NOMO-1 treated with DMSO at 0.1 percent for 48 hours (cell line): ENCODE measurements around the gene HOXB3.
A peak's percentile ranks its signal among the peaks of the same experiment; 100 is the strongest.

Experiments
- DNase-seq: peaks from one replicate; lab custom pipeline; 2025; ENCODE audit not compliant: unreplicated experiment; lab: John Stamatoyannopoulos, UW

The HOXB3 gene

DNA sequence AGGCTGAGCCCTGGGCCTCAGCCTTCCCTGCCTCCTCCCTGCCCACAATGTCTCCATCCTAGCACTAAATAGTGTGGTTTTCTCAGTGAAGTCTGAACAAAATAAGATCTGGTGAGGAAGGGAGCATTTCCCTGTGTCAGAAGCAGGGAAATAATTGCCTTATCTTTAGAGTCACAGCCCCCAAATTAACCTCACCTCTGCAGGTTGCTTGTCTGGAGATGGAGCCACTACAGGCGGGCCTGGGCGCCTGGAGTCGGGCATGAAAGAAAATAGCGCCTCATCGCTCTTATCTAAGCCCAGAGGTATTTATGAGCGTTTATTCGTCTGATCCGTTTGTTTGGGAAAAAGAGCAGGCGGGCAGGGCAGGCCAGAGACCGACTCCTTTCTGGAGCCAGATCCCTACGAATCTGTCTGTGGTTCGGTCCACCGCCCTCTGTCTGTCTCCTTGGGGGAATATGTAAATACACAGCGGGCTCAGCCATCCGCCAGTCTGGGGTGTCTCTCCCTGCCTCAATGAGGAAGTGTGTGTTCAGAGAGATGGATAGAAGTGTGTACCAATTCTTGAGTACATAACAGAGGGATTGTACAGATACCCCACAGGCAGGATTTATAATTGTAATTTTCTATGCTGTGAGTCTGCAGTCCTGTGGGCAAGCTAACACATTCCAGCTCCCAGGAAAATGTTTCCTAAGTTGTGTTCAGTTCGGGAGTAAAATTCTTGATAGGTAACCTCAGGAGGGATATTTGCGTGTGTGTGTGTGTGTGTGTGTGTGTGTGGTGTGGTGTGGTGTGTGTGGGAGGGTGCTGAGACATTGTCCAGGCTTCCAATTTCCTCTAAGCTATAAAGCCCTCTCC lies 10.4 kb upstream of the HOXB3 start:
- peak; percentile 24 for DNase-seq

DNA sequence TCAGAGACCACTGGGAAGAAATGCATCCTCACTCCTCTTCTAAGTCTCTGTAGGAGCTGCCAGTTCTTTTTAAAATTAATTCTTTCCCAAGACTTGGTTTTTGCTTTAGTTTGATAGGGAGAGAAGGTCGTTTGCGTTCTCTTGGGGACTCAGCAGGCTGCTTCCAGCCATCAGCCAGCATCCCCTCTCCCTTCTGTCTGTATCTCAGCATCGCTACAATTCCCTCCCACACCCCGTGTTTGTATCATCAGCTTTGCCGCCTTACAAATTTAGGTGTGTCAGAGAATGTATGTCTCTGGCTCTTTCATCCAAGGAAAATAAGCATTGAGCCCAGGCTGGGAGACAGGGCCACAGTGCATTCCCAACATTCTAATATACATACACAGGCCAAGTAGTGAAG lies 9.3 kb upstream of the HOXB3 start:
- DNase-seq = no peak

DNA sequence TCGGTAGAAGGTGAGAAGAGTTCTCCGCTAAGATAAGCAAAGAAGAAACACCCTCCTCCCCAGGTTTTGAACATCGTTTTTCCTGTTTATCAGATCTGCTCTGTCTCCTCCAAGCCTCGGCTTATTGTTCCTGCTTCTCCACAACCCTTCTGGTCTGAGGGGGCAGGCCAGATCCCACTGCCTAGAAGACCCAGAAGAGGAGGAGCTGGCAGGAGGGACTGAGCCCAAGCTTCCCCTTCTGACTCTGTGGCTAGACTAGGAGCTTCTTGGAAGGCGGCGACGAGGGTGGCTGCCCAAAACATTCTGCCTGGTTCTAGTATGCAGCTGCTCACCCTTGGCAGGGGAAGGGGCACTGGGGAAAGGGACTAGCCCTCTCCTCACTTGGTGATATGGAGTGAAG lies 8.7 kb upstream of the HOXB3 start:
- no peak for DNase-seq

DNA sequence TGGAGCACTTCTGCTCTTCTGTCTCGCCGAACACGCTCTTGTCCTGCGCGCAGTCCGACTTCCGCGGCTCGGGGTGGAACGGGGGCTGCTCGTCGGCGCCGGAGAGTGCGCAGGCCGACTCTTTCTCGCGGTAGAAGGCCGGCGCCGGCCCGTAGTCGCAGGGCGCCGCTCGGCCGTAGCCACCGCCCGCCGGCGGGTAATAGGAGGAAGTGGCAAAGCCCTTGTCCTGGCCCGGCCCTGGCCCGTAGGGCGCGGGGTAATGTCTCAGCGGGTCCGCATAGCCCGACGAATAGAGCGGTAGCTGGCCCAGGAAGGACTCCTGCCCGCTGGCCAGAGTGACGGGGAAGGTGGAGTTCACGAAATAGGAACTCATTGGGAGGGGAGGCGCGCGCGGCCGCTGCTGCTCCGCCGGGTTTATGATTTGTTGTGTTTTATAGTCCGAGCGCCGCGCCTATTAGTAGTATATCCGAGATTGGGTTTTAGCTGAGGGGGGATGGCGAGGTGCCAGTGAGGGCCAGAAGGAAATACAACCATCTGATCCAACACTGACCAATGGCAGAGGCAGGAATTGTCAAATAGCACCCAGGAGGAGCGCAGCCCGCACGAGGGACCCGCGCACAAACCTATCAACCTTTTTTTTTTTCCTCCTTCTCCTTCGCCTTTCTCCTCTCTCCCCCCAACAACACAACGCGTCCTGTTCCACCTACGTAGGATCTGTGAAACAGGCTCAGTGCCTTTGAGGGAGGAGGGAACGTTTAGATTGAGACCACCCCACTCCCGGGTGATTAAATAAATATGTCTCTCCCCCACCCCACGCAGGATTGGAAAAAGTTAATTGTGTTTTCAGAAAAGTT lies 8.0 kb upstream of the HOXB3 start:
- DNase-seq = peak; percentile 54

DNA sequence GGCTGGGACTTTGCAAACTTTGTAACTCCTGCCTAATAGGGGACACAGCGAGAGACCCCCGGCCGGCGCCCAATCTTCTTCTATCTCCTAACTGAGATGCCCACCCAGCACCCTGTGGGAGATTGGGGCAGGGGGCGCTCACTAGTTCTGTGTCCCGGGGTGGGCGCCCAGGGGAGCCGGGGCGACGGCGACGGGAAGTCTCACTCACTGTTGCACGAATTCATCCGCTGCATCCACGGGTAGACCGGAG lies 7.4 kb upstream of the HOXB3 start:
- DNase-seq = no peak

DNA sequence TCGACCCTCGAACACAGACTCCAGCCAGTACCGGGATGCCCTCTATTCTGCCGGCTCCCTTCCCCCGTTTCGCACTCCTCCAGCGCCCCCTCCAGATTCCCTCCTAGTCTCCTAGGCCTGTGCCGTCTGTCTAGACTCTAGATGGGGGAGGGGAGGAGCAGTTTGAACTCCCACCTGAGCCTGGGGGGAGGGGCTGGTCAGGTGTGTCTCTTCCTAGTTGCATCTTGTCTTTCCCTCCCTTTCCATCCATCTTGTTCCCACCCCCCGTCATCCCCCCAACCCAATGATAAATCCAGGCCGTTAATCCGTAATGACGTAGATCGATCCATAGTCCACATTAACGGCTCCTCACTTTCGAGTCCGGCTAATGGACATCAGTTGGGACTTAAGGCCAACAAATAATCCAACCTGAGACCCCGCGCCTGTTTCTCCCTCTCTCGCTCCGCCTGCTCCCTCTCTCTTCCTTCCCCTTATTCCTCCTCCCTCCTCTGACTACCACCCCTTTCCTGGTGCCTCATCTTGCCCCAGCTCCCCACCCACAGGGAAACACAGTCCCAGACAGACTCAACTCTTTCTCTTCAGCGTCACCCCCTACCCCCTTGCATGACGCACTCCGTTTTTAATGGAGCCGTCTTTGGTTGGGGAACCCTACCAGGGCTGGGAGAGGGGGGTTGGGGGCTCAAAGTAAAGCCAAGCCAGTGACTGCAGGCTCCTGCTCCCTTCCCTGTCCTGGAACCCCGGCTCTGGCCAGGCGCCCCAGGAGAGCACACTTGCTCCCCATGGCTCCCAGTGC lies 6.9 kb upstream of the HOXB3 start:
- no peak for DNase-seq

DNA sequence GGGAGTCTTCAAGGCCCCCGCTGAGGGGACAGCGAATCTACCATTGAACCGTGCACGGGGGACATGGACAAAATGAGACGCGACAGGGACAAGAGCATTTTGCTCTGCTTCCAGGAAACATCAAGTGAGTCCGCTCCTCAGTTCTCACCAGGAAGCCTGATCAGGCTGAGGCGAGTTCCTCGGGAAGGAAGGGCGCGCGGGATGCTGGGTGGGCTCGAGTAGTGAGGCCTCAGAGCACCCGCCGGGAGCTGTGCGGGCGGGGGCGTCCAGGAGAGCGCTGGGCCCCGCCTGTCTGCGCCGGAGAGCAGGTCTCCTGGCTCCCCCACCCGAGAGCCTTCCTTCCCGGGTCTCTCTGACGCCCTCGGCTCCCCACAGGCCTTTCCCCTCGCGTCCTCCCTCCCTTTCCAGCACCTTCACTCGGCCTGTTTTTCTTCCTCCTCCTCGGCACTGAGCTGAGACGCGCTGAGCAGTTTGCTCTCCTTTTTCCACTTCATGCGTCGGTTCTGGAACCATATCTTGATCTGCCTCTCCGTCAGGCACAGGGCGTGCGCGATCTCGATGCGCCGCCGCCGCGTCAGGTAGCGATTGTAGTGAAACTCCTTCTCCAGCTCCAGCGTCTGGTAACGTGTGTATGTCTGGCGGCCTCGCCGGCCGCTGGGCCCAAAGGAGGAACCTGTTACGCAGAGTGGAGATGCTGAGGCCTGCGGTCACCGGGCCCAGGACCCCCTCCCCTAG lies 6.1 kb upstream of the HOXB3 start:
- no peak for DNase-seq

DNA sequence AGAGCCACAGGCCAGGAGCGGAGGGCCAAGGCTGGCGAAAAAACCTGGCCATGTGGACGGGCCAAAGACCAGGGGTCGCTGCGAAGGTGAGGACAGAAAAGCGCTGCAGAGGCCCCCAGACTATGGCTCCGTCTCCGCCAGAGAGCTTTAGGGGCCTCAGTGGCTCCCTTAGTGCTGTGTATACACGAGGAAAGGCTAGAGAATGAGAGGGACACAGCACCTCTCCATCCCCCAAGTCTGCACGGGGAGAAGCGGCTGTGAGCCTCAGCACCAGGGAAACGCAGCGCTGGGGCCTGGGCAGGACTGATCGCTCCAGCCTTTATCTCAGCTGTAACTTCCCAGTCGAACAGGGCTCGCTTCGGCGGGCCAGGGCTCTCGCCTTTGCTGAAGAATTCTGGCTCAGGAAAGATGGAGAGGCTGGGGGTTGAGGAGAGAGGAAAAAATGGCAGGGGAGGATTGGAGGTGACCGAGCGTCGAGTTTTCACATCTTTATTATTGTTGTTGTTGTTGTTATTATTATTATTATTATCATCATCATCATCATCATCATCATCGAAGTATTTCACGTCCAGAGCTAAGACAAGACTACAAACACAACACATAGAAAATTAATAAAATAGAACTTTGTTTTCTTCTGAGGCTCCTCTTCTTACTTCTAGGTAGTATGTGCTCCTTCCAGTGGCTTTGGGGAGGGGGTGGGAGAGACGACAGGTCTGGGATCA lies 5.4 kb upstream of the HOXB3 start:
- DNase-seq = no peak

DNA sequence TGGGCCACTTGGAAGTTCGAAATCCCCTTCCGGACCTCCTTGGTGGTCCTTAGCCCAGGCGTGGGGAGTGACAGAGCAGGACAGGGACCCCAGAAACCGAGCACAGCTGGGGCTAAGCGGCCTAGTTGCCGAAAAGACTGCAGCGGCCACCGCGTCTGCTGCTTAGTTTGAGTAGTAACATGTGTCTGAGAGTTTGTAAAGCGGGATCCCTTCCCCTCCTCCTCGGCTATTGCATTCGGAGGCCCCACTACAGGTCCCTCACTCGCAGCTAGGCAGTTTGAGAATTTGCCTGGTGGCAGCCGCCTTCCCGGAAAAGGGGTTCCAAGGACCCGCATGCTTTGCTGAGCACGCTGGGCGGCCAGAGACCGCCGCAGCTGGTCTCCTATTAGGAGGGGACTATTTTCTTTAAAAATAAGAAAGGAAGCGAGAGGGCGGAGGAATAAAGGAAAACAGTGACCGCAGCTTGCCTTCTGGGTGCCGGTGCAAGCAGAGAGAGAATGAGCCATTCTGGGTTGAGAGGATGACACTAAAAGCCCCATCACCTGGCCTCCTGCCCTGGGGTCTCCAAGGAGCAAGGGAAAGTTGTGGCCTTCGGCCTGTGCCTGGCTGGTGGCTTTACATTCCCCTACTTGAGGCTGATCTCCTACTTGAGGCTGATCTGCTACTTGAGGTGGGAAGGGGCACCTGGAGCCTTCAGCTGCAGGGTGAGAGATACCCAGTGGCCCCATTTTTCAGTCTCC lies 4.7 kb upstream of the HOXB3 start:
- no peak for DNase-seq

DNA sequence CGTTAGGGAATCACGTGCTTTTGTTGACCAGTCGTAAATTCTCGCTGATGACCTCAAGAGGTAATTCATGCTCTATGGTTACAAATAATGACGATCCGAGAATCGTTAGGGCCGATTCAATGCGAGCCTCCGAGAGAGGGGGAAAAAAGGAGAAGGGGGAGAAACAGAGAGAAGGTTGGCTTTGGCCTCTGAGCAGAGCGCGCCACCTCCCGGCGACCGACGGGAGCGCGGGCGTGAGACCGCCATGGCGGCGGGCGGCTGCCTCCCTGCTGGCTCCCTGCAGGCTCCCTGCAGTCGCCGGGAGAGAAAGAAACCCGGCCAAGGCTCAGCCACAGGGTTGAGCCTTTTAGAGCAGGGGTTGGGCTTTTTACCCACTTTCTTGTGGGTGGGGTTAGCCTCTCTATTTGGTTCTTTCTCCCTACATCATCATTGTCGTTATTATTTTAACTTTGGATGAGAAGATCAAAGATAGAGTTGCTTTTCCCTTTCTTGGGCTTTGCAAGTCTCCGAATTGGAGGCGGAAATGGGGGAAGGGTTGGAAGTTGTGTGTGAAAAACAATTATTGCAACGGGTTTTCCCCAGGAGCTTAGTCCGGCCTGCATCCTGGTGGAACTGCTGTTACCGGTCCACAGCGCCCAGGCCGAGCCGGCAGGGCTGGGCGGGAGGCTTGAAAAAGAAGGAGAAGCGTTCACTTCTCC lies 3.9 kb upstream of the HOXB3 start:
- peak; percentile 71 for DNase-seq

DNA sequence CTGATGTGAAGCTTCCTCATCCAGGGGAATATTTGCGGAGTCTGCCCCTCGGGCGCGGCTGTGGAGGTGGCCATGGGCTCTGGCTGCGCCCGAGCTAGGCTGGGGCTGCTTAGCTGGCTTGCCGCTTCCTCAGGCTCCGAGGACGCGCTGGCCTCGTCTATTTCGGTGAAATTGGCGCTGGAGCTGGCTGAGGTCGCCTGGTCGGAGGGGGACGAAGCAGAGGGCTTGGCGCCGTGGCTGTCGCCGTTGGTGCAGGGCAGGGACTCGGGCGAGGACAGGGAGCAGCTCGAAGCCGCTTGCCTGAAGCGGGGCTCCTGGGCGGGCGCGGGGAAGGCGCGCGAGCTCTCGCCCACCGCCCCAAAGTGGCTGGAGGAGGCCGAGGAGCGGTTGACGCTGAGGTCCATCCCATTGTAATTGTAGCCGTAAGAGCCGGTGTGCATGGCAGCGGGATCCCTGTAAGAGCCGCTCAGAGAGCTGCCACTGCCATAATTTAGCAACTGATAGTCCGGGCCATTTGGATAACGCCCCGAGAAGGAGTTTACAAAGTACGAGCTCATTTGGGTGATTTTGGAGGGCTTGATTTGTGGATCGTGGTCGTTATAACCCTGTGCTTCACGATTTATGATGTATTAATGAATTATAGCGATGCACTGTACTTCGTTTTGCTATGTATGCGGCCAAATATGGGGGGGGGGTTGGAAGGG lies 3.2 kb upstream of the HOXB3 start, which contains the start of gene HOXB5:
Gene HOXB5, minus strand, starts transcription at position 654 of the 704 bp plus-strand sequence. Its CDS starts 97 bp downstream, at position 557.
- DNase-seq = peak; percentile 20

DNA sequence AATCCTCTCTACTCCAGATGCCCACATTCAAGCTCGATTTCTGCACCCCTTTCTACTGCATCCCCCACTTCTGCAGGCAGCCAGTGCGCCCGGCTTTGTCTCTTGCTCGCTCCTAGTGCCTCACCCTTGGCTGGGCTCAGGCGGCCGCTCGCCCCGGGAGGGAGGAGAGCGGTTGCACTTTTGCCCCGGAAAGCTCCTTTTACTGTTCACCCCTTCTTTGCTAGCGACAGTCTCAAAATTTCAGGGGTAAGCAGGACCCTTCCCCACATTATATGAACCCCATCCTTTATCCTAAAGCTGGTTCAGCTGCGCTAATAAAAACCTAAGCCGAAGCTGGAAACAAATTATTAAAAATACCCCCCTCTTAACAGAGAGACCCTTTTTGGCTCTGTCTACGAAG lies 2.5 kb upstream of the HOXB3 start:
- DNase-seq = no peak

DNA sequence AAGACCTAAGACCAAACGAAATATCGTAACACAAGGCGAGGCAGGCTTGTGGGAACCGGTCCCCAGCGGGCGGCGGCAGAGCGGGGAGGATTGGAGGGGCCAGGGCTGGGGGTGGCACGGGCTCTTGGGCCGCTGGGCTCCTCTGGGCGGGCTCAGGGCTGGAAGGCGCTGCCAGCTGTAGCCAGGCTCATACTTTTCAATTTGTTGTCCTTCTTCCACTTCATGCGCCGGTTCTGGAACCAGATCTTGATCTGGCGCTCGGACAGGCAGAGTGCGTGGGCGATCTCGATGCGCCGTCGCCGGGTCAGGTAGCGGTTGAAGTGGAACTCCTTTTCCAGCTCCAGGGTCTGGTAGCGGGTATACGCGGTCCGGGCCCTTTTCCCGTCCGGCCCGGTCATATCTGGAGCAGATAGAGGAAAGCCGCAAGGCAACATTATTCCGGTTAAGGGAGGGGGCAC lies 2.0 kb upstream of the HOXB3 start:
- no peak for DNase-seq

DNA sequence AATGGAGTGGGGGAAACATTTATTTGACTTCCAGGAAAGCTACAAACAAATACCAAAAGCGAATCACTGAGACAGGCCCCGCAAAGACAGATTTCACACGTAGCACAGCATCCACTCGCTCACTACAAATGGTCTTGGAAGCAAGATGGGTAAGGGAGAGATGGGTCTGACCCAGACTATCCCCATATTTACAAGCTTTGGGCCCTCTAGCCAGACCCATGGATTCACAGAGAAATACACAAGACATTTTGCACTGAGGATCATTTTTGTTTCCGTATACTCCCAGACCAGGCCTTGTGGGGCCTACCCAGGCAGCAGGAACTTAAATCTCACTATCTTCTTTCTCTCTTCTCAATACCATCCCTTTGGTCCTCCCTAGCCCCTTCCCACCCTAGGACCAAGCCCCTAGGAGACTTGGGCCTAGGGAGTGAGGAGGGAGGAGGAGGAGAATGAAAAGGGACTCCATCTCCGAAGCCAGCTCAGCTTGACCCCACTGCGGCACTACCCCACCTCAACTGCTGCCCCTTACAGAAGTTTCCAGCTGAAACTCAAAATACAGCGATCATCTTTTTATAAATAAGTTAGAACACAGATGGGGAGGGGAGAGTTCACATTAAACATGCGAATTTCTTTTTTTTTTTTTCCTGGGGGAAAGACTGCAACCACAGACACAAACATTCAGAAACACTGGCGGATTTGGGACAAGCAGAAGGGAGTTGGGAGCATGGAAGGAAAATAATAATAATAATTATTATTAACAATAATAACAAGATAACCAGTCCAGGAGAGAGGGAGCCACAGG lies 1.4 kb upstream of the HOXB3 start:
- DNase-seq = no peak

DNA sequence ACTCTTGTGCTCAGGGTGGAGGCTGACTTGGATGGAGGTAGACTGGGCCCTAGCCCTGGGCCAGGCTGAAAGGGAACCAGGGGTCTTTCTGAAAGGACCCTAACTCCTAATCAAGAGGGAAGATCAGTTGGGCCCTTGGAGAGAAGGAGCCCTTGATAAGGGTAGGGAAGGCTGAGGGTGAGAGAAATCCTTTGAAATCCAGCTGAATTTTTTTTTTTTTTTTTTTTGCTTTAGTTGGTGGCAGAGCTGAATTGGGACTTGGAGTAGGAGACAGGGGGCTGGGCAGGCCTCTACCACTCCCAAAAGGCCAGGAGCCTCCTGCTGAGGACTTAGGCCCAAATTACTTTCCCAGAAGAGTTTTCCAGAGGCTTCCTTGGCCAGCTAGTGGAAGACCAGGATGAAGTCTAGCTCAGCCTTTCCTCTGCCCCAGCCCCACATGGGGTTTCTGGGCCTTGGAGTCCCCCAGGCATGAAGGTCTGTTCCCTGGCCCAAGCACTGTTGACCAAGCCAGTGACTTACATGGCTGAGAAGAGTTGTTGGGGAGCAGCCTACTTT lies 643 bp upstream of the HOXB3 start:
- no peak for DNase-seq

DNA sequence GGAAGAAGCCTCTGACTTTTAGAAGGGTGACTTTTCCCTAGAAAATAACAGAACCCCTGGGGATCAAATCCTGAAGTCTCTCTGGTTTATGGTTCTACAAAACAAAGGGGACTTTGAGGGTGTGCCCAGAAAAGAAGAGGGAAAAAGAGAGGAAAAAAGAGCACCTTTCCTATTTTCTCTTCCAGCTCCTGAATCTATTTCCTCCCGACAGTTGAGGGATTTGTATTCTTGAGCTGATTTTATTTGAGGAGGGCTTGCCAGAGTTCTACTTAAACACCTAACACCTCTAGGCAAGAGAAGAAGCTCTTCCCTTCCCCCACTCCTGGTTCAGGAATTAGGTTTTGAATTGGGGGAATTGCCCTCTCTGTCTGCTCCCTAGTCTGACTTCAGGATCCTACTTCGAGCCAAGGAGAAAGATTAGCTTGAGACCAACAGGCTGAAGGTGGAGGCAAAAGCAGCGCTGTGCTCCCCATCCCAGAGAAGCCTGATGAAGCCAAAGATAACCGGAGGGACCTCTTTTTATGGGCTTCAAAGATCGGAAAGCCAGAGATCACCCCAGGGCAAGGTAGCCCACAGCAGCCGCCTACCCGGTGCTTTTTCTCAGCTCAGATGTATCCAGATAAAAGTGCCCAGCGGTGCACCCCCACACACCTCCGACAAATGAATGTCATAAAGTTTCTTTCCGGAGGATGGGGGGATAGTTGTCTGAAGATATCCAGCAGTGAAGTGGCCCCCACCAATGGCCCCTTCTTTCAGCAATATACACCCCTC lies 796 bp downstream of the HOXB3 start:
- no peak for DNase-seq
